DMS153 treated with DMSO at 0.1 percent for 48 hours (cell line): ENCODE results near the gene OAF.
"Not testable (repeated sequence)": the region's sequence is repeated elsewhere in the genome, so short reads cannot be mapped to it uniquely, and the experiment has no call there.

Experiments
- DNase-seq: peaks from one replicate; lab custom pipeline; 2025; ENCODE audit not compliant: unreplicated experiment; lab: John Stamatoyannopoulos, UW

OAF gene

DNA sequence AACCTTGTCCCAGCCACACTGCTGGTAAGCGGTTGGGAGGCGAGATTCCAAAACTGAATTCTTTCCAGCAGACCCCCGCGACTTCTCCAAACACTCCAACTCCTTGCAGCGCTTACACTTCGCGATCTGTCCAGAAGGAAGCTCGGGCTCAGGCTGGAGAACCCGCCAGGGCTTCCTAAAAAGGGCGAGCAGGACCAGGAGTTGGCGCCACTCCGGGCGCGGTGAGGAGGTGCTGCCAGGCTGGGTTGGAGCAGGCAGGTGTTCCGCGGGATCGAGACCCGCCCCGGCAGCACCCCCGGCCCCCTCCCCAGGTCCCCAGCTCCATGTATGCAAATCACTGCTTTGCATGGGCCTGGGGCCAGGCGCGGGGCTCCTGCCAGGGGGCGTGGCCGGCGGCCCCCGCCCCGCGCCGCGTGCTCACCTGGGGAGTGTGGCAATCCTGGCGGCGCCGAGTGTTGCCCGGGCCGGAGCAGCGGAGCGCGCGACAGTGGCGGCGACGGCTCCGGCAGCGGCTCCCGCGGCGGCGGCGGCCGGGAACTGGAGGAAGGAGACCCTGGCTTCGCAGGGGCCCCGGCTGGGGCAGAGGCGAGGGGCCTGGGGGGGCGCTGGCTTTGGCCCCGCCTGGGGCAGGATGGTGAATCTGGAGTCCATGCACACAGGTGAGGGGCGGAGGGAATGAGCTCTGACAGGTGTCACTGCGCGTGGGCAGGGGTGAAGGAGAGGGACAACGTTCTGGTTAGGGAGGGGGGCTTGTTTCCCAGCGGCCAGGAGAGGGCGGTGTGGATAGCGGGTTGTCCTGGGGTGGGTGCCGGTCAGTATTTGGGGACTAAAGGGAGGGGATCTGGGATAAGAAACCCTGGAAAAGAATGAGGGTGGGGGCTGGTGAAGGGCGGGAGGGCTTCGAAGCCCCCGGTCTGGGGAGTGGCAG lies 29.1 kb downstream of the OAF start, which contains the start of gene POU2F3:
TSS of gene POU2F3 (plus strand) at position 428 of the 928 bp plus-strand sequence. CDS start at position 632, 204 bp downstream.
- no peak for DNase-seq

GRCh38 chr11:120240866-120241265 lies 30.0 kb downstream of the OAF start:
- DNase-seq = no peak

DNA sequence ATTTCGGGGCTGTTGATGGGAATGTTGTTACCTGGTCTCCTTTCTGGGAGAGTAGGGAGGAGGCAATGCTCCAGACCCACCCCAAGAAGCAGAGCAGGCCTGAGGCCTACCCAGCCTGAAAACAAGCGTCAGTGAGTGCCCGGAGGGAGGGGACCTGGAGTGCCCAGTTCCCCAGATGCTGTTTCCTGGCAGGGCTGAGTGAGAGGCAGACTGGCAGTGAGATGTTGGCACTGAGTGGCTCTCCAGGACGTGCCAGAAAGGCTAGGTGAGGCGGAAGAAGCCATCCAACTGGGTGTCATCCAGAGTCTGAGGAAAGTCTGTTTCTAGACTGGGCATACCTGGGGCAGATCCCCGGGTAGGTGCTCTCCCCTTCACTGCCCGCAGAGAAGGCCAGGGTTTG lies 30.4 kb downstream of the OAF start:
- no peak for DNase-seq

DNA sequence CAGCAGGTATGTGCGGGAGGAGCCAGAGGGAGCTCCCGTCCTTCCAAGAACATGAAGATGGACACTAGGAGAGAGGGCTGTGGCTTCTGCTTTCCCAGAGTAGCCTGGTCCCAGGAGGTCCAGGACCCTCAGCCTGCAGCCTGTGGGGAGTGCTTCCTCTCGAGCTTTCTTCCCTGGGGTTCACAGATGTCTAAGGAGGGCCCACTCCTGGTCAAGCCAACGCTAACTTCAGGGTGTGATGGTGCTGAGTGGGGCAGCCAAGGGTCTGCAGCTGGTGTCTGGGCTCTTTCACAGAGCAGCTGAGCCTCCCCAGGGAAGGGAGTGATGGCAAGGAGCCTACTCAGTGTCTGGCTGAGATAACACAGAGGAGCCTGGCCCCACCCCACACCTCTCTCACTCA lies 32.4 kb downstream of the OAF start:
- DNase-seq = no peak

GRCh38 chr11:120244476-120245365 lies 33.9 kb downstream of the OAF start:
- DNase-seq = no peak

DNA sequence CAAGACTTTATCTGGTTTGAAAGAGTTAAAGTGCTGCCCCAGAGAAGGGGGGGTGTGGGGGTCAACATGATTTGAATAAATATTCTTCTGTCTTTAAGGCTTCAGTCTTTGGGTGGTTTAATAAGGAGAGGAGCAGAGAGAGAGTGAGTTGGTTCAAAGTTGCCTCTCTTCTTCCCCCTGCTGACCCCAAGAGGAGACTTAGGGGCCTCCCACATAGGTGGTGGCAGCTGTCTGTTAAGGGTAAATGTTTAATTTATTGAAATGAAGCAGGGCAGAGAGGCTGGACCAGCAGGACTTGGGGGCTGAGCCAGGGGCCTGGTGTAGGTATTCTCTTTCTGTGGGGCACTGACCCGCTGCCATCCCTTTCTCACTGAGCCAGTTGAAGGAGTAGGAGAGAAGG lies 34.6 kb downstream of the OAF start:
- no peak for DNase-seq

DNA sequence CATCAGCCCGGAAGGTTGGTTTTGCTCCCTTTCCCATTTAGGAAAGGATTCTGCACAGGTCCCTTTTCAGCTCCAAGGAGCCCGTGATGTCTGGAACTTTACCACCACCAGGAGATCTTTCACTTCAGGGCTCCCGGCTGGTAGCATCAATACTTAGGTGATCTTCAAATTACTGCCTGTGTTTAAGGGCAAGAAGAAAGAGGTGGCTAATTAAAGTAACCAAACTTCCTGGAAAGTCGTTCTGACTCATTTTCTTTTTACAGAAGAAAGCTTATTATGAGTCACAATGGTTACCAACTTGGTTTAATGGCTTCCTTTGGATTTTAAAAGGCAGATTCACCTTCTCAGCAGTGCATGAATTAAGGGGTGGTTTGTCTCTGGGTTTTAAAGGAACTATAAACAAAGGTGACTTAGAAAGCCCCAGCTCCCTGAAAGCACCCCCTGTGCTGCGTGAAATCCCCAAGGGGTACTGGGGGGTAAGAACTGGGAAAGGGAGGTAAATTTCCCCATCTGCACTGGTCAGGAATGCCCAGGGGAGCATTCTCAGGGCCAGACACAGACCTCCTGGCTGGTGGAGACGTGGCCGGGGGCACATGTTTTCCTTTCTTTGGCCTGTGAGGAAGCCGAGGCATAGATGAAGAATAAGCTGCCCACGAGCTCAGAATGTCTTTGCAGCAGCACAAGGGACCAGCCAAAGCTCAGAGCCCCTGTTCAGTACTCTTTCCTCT lies 37.9 kb downstream of the OAF start:
- DNase-seq = no peak

DNA sequence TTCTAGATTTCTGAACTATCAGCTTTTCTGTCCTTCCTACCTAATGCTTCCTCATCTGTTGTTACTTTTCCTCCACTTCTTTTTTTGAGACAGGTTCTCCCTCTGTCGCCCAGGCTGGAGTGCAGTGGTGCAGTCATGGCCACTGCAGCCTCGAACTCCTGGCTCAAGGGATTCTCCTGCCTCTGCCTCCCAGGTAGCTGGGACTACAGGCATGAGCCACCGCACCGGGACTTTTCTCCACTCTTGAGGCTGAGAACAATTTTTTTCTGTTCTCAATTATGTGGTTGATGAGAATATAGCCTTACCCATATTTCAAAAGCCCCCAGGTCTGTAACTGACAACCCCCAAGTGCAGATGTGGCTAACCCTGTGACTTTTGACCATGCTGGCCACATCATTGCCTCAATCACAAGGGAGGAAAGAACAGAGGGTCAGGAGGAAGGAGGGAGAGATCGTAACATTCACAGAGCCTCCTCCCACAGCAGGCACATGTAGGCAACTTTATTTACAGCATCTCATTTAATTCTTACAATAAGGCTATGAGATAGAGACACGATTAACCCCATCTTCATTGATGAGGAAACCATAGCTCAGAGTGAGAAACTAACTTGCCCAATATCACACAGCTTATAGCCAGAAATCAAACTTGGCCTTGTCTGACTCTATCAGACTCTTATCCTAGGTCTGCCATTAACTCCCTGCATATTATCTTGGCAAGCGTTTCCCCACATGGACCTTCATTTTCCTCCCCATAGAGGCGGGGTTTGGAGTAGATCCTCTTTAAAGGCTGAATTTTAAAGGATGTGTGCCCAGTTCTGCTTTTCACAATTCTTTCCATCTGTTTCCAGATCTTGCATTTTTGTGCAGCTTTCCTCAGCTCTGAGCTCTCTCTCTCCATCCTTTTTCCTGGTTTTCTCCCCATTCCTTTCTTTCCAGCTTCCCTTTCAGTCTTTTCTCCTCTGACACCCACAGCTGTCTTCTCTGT lies 38.7 kb downstream of the OAF start:
- DNase-seq = no peak

- DNase-seq = not testable (repeated sequence)
Measured at GRCh38 chr11:120253377-120253776, 42.5 kb downstream of the OAF start.

GRCh38 chr11:120254788-120255518 lies 44.1 kb downstream of the OAF start:
- no peak for DNase-seq

DNA sequence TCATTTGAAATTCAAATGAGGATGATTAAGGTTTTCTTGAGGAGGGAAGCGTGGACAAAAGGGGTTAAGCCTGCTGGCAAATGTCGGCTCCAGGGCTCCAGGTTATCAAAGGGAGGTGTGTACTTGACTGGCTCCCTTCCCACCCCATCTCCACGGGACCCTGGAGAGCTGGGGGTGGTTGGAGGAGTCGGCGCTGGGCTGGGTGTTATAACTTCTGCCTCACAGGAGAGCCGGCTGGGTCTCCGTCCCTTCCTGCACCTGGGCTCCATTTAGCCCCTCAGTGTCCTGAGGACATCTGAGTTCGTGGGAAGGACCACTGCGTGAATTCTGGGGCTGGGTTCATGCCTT lies 44.7 kb downstream of the OAF start:
- no peak for DNase-seq

GRCh38 chr11:120256178-120256577 lies 45.3 kb downstream of the OAF start:
- no peak for DNase-seq

- no peak for DNase-seq
Measured at GRCh38 chr11:120256779-120257178, 45.9 kb downstream of the OAF start.

DNA sequence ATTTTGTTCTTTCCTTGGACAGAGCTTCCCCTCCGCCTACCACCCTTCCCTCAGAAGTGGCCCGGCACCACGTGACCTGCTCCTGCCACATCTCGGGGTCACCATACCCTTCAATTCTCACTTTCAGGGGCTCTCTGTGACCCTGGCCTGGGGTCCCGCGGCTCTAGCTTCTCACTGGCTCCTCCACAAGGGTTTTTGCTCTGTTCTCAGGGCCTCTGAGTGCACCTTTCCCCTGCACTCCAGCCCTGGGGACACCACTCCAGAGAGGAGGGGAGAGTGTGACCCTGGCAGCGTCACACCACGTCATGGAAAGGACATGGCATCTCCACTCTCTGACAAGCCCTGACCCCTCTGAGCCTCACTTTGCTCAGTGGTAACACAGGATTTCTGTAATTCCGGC lies 46.5 kb downstream of the OAF start:
- DNase-seq = no peak

GRCh38 chr11:120258661-120259060 lies 47.8 kb downstream of the OAF start:
- no peak for DNase-seq

DNA sequence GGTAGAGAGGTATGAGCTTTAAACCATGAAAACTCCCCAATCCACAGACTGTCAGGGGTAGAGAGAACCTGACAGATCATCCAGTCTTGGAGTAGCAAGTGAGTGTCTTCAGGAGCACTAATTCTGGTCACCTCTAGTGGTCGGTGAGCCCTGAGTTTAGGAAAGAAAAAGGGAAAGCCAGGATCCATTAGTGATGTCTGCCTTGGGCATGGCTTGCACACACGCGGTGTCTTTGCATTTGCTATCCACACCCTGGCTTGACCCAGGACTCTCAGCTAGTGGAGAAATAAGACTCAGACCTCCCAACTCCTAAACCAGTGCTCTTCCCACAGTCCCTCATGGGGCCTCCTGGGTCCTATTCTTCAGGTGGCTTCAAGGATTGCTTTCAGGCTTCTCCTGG lies 48.4 kb downstream of the OAF start:
- no peak for DNase-seq

DNA sequence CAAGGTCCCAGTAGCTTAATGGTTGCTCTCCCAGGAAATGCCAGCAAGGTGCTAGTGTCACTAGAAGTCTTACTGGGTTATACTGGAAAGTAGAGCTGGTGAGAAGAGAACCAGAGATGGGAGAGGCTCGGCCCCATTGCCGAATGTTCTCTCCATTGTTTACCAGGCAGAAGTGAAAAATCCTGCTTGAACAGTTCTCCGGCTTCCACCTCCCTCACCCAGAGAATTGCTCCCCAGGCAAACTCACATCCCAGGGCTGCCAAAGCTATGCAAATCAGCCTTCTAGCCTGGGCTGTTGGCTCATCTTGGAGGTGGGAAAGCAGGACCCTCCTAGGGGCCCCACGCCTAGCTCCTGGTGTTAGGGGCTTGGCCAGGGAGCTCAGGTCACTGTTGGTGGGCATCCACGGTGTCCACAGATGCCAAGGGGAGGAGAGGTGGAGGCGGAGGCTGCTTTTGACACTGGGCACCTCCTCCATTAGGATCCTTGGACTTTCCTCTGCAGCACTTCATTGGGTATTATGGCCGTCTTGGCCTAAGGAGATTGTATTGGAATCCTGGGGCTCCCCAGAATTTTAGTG lies 49.2 kb downstream of the OAF start:
- DNase-seq = no peak

GRCh38 chr11:120260616-120261015 lies 49.8 kb downstream of the OAF start:
- DNase-seq = no peak

GRCh38 chr11:120261321-120261720 lies 50.5 kb downstream of the OAF start:
- DNase-seq = no peak
